ENCODE results near the gene ZNF555. TPM values are rescaled to one million over a fixed set of nuclear protein-coding genes. Genes with fewer than 3 reads are reported as not detected.
A peak's percentile ranks its signal among the peaks of the same experiment; 100 is the strongest.

Gene ZNF555
- total RNA-seq, 1 donor: 6.2 TPM

DNA sequence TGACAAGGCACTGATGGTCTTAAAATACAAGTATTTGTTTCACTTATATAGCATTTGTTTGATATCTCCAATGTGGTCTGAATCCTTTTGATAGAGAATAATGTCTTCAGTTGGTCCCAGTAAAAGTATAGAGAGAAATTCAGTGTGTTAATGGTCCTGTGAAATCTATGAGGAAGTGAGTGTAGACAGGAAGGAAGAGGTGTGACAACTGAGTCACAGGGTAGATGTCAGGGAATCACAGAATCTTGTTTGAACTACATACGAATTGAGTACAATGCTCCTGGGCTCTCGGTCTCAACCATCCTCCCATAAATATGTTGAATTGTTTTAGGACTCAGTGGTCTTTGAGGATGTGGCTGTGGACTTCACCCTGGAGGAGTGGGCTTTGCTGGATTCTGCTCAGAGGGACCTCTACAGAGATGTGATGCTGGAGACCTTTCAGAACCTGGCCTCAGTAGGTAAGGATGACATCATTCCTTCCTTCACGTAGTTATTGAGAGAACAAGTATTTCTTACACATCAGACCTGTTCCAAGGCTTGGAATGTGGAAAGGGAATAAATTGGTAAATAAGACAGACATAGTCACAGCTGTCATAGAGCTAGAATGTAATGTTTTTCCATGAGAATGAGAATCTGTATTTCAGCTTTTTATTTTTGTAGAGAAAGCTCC lies 9.1 kb downstream of the ZNF555 start:
- no peak overlapping the region for H2AFZ ChIP-seq (ENCODE audit: low read length)
- peaks cover 4% of the 10 kb centered on the region for H4K20me1 ChIP-seq (ENCODE audit: insufficient read depth, low read length)
- no peak overlapping the region for H3K27ac ChIP-seq (ENCODE audit: low read depth, low read length)
- peaks cover 35% of the 10 kb centered on the region for H3K9me3 ChIP-seq (ENCODE audit: low read depth, low read length)
- peaks cover 37% of the 10 kb centered on the region for H3K79me2 ChIP-seq (ENCODE audit: insufficient read depth, low read length)
- H3K4me2 ChIP-seq (ENCODE audit: insufficient read depth, low read length): no peak overlapping the region
- H3K4me3 ChIP-seq (ENCODE audit: insufficient read depth, low read length): no peak overlapping the region
- H3K4me1 ChIP-seq (ENCODE audit: insufficient read depth, low read length): no peaks in the 10 kb centered on the region
- TF ChIP-seq, protein P1, sequence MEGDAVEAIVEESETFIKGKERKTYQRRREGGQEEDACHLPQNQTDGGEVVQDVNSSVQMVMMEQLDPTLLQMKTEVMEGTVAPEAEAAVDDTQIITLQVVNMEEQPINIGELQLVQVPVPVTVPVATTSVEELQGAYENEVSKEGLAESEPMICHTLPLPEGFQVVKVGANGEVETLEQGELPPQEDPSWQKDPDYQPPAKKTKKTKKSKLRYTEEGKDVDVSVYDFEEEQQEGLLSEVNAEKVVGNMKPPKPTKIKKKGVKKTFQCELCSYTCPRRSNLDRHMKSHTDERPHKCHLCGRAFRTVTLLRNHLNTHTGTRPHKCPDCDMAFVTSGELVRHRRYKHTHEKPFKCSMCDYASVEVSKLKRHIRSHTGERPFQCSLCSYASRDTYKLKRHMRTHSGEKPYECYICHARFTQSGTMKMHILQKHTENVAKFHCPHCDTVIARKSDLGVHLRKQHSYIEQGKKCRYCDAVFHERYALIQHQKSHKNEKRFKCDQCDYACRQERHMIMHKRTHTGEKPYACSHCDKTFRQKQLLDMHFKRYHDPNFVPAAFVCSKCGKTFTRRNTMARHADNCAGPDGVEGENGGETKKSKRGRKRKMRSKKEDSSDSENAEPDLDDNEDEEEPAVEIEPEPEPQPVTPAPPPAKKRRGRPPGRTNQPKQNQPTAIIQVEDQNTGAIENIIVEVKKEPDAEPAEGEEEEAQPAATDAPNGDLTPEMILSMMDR (IDR thresholded peaks at IDR 0.05; ENCODE audit: extremely low read depth, low read depth, low read length): no peak
- H3K27me3 ChIP-seq (ENCODE audit: insufficient read depth, low read length): no peaks in the 10 kb centered on the region
- H3K36me3 ChIP-seq (ENCODE audit: insufficient read depth, low read length): peaks cover 38% of the 10 kb centered on the region
- peak; percentile 13 for DNase-seq (ENCODE audit: insufficient read length, low spot score, missing footprints)

DNA sequence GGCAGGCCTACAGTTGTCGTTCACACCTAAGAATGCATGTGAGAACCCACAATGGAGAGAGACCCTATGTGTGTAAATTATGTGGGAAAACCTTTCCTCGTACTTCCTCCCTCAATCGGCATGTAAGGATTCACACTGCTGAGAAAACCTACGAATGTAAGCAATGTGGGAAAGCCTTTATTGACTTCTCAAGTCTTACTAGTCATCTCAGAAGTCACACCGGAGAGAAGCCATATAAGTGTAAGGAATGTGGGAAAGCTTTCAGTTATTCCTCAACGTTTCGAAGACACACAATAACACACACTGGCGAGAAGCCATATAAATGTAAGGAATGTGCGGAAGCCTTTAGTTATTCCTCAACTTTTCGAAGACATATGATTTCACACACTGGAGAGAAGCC lies 11.3 kb downstream of the ZNF555 start:
- Histone ChIP-seq H2AFZ (ENCODE audit: low read length) (no peak overlapping the region), H3K79me2 (ENCODE audit: insufficient read depth, low read length) (peaks cover 17% of the 10 kb centered on the region), H3K36me3 (ENCODE audit: insufficient read depth, low read length) (peaks cover 38% of the 10 kb centered on the region), H3K4me2 (ENCODE audit: insufficient read depth, low read length) (no peak overlapping the region), H3K27ac (ENCODE audit: low read depth, low read length) (no peak overlapping the region), H3K27me3 (ENCODE audit: insufficient read depth, low read length) (no peaks in the 10 kb centered on the region), H3K4me1 (ENCODE audit: insufficient read depth, low read length) (no peaks in the 10 kb centered on the region), H4K20me1 (ENCODE audit: insufficient read depth, low read length) (no peaks in the 10 kb centered on the region), H3K4me3 (ENCODE audit: insufficient read depth, low read length) (no peak overlapping the region), H3K9me3 (ENCODE audit: low read depth, low read length) (peaks cover 39% of the 10 kb centered on the region)
- DNase-seq (ENCODE audit: insufficient read length, low spot score, missing footprints): no peak
- TF ChIP-seq, protein P1 (IDR thresholded peaks at IDR 0.05; ENCODE audit: extremely low read depth, low read depth, low read length): no peak

DNA sequence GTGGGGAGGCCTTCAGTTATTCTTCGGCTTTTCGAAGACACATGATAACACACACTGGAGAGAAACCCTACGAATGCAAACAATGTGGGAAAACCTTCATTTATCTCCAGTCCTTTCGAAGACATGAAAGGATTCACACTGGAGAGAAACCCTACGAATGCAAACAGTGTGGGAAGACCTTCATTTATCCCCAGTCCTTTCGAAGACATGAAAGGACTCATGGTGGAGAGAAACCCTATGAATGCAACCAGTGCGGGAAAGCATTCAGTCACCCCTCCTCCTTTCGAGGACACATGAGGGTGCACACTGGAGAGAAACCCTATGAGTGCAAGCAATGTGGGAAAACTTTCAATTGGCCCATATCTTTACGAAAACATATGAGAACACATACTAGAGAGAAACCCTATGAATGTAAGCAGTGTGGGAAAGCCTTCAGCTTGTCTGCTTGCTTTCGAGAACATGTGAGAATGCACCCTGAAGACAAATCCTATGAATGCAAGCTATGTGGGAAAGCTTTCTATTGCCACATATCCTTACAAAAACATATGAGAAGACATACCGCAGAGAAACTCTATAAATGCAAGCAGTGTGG lies 11.8 kb downstream of the ZNF555 start:
- no peak overlapping the region for H3K27ac ChIP-seq (ENCODE audit: low read depth, low read length)
- H3K36me3 ChIP-seq (ENCODE audit: insufficient read depth, low read length): peaks cover 38% of the 10 kb centered on the region
- no peaks in the 10 kb centered on the region for H4K20me1 ChIP-seq (ENCODE audit: insufficient read depth, low read length)
- no peaks in the 10 kb centered on the region for H3K4me1 ChIP-seq (ENCODE audit: insufficient read depth, low read length)
- DNase-seq (ENCODE audit: insufficient read length, low spot score, missing footprints): no peak
- H3K4me3 ChIP-seq (ENCODE audit: insufficient read depth, low read length): no peak overlapping the region
- TF ChIP-seq, protein P1 (IDR thresholded peaks at IDR 0.05; ENCODE audit: extremely low read depth, low read depth, low read length): no peak
- no peak overlapping the region for H3K4me2 ChIP-seq (ENCODE audit: insufficient read depth, low read length)
- H3K9me3 ChIP-seq (ENCODE audit: low read depth, low read length): peaks cover 42% of the 10 kb centered on the region
- H3K79me2 ChIP-seq (ENCODE audit: insufficient read depth, low read length): peaks cover 14% of the 10 kb centered on the region
- no peaks in the 10 kb centered on the region for H3K27me3 ChIP-seq (ENCODE audit: insufficient read depth, low read length)
- no peak overlapping the region for H2AFZ ChIP-seq (ENCODE audit: low read length)

DNA sequence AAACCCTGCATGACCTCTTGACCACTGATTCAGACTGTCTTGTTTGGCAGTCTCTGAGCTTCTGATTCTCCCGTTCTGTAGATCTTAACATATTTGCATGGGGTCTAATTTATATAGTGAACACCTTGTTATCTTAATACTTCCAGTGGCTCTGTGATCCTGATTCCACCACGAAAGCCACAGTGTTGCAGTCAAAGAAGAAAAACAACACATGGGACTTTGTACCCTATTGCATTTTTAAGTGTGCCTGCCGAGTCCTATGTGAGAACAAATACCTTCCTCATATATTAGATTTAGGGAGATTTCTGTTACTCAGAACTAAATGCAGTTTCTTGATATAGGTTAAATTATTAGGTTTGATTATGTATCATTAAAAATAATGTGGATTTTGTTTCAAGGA lies 13.6 kb downstream of the ZNF555 start:
- Histone ChIP-seq H3K27ac (ENCODE audit: low read depth, low read length) (no peak overlapping the region), H3K27me3 (ENCODE audit: insufficient read depth, low read length) (no peaks in the 10 kb centered on the region), H3K4me2 (ENCODE audit: insufficient read depth, low read length) (no peak overlapping the region), H3K36me3 (ENCODE audit: insufficient read depth, low read length) (peaks cover 38% of the 10 kb centered on the region), H3K79me2 (ENCODE audit: insufficient read depth, low read length) (peaks cover 4% of the 10 kb centered on the region), H2AFZ (ENCODE audit: low read length) (no peak overlapping the region), H4K20me1 (ENCODE audit: insufficient read depth, low read length) (no peaks in the 10 kb centered on the region), H3K4me1 (ENCODE audit: insufficient read depth, low read length) (no peaks in the 10 kb centered on the region), H3K9me3 (ENCODE audit: low read depth, low read length) (peaks cover 58% of the 10 kb centered on the region), H3K4me3 (ENCODE audit: insufficient read depth, low read length) (no peak overlapping the region)
- TF ChIP-seq, protein P1 (IDR thresholded peaks at IDR 0.05; ENCODE audit: extremely low read depth, low read depth, low read length): no peak
- DNase-seq (ENCODE audit: insufficient read length, low spot score, missing footprints): no peak

Measured in osteoblast (primary cell).